Activated CD4-positive, alpha-beta T cell treated with anti-CD3 and anti-CD28 coated beads, Interleukin-2, Interleukin-4, amounts not matched to agents 100 ng/mL and 50 ng/mL, durations not matched to agents 16 hours and 8 hours (primary cell): ENCODE measurements around the gene PIP5K1A.
"Not testable (repeated sequence)": the region's sequence is repeated elsewhere in the genome, so short reads cannot be mapped to it uniquely, and the experiment has no call there.

Source experiments
- DNase-seq: peaks from one replicate; pipeline ENCODE4 v3.0.0-alpha.2; 2020; ENCODE audit warnings: low spot score

PIP5K1A gene

GRCh38 chr1:151193304-151193703 lies 5.0 kb upstream of the PIP5K1A start:
- DNase-seq: no peak

DNA sequence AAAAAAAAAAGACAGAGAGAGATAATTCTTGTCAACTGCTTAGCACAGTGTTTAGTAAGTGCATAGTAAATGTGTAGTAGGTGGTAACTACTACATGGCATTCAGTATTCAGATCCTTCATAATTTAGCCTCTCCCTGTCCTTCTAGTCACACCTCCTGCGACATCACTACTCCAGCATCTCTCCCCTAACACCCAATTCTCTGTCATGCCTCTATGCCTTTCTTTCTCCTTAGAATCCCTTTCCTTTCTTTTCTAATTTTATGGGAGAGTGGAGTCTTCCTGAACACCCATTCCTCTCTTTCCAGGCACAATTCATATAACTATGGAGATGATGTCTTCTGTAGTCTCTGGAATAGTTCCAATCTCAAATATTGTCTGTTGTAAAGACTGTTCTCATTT lies 4.5 kb upstream of the PIP5K1A start:
- no peak for DNase-seq

DNA sequence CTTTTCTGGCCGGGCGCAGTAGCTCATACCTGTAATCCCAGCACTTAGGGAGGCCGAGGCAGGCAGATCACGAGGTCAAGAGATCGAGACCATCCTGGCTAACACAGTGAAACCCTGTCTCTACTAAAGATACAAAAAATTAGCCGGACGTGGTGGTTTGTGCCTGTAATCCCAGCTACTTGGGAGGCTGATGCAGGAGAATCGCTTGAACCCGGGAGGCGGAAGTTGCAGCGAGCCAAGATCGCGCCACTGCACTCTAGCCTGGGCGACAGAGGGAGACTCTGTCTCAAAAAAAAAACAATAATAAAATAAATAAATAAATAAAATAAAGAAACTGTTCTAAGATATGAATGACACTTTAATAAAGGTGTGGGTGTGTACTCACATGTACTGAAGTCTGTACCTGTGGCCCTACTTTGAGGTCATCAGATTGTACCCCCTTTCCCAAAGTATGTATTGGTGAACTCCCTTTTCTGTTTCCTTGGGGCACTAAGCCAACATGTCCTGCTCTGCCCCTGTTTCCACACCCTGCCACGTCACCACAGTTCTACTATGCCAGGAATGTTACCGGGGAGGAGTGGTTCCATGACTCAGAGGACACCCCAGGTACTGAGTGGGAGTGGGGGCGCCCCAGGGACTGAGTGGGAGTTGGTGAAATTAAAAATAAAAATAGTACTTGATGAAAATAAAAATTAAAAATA lies 3.3 kb upstream of the PIP5K1A start:
- not testable (repeated sequence) for DNase-seq

DNA sequence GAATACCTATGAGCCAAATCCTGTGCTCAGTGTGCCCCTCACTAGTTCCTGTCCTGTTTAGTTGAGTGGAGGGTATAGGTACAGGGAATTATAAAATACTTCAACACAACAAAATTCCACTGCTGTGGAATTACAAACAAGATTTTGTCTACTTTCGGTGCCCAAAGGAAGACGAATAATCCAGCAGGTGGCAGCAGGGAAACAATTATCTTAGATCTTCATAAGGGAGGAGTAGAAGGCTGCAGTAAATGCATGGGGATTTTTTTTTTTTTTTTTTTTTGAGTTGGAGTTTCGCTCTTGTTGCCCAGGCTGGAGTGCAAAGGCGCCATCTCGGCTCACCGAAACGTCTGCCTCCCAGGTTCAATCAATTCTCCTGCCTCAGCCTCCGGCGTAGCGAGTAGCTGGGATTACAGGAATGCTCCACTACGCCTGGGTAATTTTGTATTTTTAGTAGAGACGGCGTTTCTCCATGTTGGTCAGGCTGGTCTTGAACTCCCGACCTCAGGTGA lies 2.0 kb upstream of the PIP5K1A start:
- DNase-seq: peak; percentile 70

DNA sequence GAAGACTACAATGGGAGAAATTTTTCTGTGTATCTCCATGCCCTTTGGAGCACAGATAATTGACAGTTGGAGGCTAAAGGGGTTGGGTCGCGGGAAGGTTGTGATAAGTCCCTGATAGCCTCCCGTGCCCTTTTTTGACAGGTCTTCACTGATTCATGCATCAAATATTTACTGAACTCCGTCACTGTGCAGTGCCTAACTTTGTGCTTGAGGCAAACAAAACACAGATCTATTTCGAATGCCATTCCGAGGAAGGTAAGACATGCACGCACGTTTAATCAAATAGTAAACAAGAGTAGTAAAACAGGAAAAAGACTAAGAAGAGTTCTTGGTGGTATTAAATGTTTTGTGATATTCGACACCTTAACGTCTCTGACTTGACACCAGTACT lies 494 bp upstream of the PIP5K1A start:
- DNase-seq: peak; percentile 4

DNA sequence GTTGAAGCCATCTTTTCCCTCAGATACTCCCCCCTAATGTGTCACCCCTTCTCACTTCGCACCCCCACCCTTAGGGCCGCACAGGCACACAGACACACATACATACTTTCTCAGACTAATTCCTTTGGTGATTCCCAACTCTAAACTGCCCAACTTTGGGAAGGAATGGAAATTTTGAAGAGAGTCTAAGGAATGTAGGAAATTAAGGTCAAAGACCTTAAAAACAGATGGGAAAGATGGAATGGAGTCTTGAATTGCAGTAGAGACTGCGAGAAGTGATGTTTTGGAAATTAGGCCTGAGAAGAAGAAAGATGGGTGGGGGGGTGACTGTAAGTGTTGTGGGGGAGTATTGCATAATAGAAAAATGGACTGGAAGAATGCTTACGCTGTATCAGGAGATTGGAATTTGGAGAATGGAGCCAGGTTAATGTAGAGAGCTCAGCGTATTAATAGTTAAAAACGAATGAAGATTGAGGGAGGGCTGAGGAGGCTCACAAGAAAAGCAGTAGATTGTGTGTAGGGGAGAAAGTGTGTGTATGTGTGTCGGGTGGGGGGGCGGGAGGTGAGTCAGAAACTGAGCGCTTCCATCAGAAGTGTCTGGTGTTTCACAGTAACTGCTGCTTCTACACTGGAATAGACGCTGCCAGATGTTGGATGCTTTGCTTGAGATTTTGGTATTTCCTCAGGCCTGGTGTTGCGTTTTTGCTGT lies 1.7 kb downstream of the PIP5K1A start:
- DNase-seq: peak; percentile 15

DNA sequence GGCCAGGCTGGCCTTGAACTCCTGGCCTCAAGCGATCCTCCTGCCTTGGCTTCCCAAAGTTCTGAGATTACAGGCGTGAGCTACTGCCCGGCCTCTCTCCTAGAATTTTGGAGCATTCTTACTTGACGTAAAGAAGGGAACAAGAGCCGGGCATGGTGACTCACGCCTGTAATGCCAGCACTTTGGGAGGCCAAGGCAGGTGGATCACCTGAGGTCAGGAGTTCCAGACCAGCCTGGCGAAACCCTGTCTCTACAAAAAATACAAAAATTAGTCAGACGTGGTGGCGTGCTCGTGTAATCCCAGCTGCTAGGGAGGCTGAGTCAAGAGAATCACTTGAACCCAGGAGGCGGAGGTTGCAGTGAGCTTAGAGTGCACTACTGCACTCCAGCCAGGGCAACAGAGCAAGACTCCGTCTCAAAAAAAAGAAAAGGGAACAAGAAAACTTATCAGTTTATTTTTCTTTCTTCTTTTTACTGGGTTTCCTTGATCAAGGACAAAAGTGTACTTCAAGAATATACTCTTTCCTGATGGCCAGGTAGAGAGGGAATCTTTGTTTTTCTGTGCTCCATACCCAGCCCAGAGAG lies 7.1 kb downstream of the PIP5K1A start:
- DNase-seq: not testable (repeated sequence)

- no peak for DNase-seq
These were observed 12.5 kb downstream of the PIP5K1A start for GRCh38 chr1:151210830-151211229.

- peak; percentile 18 for DNase-seq
These were observed 13.8 kb downstream of the PIP5K1A start for GRCh38 chr1:151211972-151212705.

- no peak for DNase-seq
These were observed 15.2 kb downstream of the PIP5K1A start for GRCh38 chr1:151213560-151213959.

- no peak for DNase-seq
These were observed 23.3 kb downstream of the PIP5K1A start for GRCh38 chr1:151221616-151222015.

- DNase-seq: no peak
These were observed 23.8 kb downstream of the PIP5K1A start for GRCh38 chr1:151222130-151222529.

- no peak for DNase-seq
These were observed 36.9 kb downstream of the PIP5K1A start for GRCh38 chr1:151235235-151235634.

GRCh38 chr1:151237678-151238466 lies 39.5 kb downstream of the PIP5K1A start:
- no peak for DNase-seq

- DNase-seq: no peak
These were observed 40.1 kb downstream of the PIP5K1A start for GRCh38 chr1:151238467-151238739.

DNA sequence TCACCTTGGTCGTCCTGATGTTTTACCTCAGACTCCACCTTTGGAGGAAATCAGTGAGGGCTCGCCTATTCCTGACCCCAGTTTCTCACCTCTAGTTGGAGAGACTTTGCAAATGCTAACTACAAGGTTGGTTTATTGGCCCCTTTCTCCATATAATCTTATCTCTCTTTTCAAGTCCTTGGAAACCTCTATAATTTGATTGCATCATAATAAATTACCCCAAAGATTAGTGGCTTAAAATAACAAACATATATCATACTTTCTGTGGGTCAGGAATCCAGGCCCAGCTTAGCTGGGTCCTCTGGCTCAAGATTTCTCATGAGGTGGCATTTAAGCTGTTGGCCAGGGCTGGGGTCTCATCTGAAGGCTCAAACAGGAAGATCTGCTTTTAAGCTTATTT lies 44.1 kb downstream of the PIP5K1A start:
- DNase-seq: no peak

GRCh38 chr1:151243683-151244216 lies 45.4 kb downstream of the PIP5K1A start:
- DNase-seq: no peak

- no peak for DNase-seq
These were observed 48.4 kb downstream of the PIP5K1A start for GRCh38 chr1:151246786-151247185.

DNA sequence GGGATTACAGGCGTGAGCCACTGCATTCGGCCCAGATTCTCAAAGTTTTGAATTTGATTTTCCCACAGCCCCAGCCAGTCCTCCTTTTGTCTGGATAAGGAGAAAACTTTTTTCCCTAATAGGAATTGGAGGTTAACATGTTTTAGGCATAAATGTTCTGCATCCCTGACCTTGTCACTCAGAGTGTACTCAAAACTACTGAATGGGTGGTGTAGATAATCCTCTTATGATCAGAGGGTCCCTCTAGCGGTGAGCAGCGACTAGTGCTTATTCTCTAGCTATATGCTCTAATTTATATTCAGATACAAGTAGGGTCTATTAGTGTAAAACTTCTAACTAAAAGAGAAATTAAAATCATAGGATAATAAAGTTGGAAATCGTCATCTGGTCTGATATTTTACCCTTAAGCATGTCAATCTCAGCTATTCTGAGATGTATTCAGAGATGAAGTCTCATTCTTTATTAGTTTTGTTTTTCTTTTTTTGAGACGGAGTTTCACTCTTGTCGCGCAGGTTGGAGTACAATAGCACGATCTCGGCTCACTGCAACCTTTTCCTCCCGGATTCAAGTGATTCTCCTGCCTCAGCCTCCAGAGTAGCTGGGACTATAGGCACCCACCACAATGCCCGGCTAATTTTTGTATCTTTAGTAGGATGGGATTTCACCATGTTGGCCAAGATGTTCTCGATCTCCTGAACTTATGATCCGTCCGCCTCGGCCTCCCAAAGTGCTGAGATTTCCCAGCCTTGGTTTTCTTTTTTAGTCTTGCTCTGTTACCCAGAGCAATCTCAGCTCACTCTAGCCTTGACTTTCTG lies 53.5 kb downstream of the PIP5K1A start:
- peak; percentile 76 for DNase-seq
